Measurements from ENCODE around the gene MT1M.

The MT1M gene

GRCh38 chr16:56631197-56631596, 1.3 kb upstream of the MT1M start:
- DNase-seq: no peak

- DNase-seq: no peak
Observed at GRCh38 chr16:56631832-56632155, 665 bp upstream of the MT1M start.

- DNase-seq: no peak
Observed at GRCh38 chr16:56632848-56633365, 448 bp downstream of the MT1M start.

- no peak for DNase-seq
Observed at GRCh38 chr16:56633535-56633934, 1.1 kb downstream of the MT1M start.

DNA sequence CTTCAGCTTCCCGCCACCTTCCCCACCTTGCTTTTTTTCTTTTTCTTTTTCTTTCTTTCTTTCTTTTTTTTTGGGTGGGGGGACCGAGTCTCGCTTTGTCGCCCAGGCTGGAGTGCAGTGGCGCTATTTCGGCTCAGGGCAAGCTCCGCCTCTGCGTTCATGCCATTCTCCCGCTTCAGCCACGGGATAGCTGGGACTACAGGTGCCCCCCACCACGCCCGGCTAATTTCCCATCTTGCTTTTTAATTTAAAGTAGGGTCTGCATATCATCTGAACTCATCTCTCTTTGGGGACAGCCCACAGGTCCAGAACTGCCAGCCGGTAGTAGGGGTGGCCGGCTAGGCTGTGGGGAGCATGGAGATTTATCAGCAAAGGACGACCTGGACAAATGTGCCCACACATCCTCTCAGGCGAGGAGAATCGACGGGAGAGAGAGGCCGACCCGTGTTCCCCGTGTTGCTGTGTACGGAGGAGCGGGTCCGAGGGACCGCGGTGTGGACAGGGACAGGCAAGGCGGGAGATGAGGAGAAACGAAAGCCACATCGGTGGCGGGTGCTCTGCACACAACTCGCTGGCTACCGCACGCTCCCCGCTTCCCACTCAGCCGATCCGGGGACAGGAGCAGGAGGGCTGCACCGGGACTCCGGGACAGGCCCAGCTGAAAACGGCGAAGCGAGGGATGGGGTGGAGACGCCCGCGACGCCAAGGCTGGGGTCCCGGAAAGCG, 2.4 kb downstream of the MT1M start:
- DNase-seq: no peak

GRCh38 chr16:56635441-56635967, 3.0 kb downstream of the MT1M start:
- no peak for DNase-seq

DNA sequence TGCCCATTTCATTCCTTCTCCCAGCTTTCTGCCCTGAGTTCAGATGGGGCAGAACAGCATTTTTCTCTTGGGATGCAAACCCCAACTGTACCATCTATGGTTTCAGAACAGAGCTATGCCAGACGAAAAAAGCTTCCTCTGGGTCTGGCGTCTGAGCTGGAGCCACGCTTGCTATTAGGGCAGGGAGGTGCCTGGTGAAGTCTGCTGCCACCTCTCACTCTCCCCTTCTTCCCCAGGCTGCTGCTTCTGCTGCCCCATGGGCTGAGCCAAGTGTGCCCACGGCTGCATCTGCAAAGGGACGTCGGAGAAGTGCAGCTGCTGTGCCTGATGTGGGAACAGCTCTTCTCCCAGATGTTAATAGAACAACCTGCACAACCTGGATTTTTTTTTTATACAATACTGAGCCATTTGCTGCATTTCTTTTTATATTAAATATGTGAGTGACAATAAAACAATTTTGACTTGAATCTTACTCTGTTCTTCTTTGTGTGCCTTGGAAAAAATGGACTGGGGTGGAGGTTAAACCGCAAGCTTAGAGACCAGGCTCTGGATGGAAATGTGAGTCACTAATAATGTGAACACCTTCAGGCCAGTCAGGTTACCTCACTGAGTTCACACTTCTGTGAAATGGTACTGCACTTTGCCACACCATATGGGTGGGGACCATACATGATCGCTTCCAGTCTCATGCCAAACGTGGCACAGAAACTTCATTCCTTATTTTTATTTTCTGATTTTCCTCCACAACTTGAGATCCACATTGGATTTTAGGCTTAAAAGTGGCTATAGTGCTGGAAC, 4.4 kb downstream of the MT1M start:
- no peak for DNase-seq

- no peak for DNase-seq
Observed at GRCh38 chr16:56637814-56638750, 5.6 kb downstream of the MT1M start, which contains the start of gene MT1A. Gene MT1A, plus strand, starts transcription at chr16:56638666. Its CDS starts 73 bp downstream, at chr16:56638739.

DNA sequence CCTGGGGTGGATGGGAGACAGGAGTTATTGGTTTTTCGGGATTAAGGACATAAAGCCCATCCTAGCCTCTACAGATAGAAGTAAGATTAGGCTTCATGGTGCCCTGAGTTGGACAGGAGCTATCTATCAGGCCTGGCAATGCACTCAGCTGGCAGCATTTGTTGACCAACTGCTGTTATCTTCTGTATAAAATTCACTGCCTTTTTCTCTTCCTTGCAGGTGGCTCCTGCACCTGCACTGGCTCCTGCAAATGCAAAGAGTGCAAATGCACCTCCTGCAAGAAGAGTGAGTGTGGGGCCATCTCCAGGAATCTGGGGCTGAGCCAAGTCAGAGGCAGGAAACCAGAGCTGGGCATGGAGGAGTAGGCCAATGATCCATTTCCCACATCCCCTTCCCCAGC, 6.6 kb downstream of the MT1M start:
- no peak for DNase-seq

DNA sequence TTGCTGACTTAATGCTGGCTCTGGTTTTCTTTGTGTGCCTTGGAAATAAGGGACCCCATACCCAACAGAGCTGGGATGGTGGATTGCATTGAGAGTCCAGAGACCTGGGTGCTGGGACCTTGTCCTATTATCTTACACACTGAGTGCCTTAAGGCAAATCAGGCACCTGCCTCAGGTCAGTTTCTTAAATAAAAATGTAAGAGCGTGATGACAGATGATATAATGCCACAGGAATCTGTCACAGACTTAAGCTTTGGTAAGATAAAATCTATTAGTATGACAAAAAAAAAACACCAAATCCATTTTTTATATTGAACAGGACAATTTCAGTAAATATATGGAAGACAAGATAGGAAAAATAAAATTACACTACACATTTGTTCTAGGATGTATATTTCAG, 7.6 kb downstream of the MT1M start:
- no peak for DNase-seq

DNA sequence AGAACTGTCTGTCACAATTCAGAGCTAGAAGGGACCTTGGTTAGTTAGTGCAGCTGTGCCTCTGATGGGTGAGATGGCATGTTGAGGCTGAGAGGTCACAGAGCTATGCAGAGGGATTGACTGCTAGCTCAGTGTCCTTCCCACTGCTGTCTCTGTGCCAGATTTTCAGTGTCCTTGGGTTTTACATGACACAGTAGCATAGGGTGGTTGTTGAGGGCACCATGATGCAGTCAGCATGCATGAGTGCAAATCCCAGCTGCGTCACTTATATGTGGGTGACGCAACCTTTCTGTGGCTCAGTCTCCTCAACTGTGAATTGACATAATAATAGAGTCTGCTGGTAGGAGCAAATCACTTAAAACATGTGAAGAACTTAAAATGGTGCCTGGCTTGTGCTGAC, 8.7 kb downstream of the MT1M start:
- DNase-seq: no peak

GRCh38 chr16:56643080-56643778, 10.8 kb downstream of the MT1M start:
- DNase-seq: no peak

- no peak for DNase-seq
Observed at GRCh38 chr16:56643833-56644232, 11.4 kb downstream of the MT1M start.

DNA sequence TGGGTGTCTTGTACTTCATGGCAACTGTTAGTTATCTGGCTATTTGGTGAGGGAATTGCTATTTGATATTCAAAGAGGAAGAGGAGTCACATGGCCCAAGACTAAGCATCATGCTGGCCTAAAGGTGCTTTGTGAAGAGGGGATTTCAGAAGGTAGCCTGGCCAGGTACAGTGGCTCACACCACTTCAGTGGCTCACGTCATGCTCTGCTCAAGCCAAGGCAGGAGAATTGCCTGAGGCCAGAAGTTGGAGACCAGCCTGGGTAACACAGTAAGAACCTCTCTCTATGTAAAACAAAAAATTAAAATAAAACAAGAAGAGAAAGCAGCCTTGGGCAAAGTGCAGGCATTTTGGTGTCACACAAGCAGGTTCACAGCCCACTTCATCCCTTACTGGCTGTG, 12.9 kb downstream of the MT1M start:
- DNase-seq: no peak

DNA sequence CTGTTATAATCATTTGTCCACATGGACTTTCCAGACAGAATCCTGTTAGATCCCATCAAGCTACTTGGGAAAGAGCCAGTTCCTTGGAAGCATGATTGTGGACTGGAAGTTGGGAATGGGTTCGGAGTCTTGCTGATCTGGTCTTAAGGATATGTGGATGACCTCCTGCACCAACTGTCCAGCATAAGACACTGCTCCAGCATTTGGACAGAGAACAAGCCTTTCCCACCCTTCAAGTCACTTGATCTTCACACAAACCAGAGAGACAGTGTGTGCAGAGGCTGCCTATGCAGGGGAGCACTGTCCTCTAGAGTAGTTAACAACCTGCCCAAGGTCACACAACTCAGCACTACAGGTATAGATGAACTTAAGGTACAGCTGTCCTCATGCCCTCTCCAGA, 13.4 kb downstream of the MT1M start:
- no peak for DNase-seq

GRCh38 chr16:56647641-56648431, 15.4 kb downstream of the MT1M start:
- DNase-seq: no peak

DNA sequence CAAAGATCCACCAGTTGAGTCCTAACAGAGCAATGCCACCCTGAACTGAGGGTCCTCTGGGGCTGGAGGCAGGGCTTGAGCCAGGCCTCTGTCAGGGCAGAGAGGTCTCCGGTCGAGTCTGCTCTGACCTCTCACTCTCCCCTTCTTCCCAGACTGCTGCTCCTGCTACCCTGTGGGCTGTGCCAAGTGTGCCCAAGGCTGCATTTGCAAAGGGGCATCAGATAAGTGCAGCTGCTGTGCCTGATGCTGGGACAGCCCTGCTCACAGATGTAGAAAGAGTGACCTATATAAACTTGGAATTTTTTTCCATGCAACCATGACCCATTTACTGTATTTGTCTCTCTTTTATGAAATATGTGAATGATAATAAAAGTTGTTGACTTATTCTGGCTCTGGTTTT, 16.8 kb downstream of the MT1M start:
- DNase-seq: no peak

DNA sequence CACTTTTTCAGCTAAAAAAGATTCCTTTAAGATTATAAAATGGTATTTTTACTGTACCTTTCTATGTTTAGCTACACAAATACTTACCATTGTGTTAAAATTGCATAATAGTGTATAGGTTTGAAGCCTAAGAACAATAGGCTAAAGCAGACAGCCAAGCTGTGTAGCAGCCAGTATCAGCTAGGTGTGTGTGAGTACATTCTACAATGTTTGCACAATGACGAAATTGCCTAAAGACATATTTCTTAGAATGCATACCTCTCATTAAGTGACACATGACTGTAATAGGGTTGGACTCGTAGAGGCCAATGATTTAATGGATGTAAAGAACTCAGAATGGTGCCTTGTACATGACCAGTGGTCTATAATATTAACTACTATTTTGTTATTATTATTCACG, 17.4 kb downstream of the MT1M start:
- DNase-seq: no peak

- DNase-seq: no peak
Observed at GRCh38 chr16:56651586-56651985, 19.1 kb downstream of the MT1M start, which contains the start of gene MT1B. Gene MT1B, plus strand, starts transcription at chr16:56651886. Its CDS starts 68 bp downstream, at chr16:56651954.

- DNase-seq: no peak
Observed at GRCh38 chr16:56652600-56652999, 20.1 kb downstream of the MT1M start.

DNA sequence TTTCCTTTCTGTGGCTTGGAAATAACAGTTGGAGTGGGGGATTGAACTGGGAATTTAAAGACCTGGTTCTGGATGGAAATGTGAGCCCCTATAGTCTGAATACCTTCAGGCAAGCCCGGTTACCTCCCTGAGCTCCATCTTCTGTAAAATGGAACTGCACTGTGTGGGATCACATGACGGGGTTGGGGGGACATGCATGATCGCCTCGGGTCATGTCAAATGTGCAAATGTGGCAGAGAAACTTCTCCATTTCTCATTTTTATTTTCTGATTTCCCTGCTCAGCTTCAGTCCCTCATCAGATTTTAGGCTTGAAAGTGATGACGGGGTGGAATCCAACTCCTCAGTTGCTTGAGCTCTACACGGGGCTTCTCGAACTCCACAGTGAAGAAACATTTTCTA, 20.8 kb downstream of the MT1M start:
- no peak for DNase-seq
